Measurements from ENCODE around the gene DCD.
A peak's percentile ranks its signal among the peaks of the same experiment; 100 is the strongest.

DCD gene

DNA sequence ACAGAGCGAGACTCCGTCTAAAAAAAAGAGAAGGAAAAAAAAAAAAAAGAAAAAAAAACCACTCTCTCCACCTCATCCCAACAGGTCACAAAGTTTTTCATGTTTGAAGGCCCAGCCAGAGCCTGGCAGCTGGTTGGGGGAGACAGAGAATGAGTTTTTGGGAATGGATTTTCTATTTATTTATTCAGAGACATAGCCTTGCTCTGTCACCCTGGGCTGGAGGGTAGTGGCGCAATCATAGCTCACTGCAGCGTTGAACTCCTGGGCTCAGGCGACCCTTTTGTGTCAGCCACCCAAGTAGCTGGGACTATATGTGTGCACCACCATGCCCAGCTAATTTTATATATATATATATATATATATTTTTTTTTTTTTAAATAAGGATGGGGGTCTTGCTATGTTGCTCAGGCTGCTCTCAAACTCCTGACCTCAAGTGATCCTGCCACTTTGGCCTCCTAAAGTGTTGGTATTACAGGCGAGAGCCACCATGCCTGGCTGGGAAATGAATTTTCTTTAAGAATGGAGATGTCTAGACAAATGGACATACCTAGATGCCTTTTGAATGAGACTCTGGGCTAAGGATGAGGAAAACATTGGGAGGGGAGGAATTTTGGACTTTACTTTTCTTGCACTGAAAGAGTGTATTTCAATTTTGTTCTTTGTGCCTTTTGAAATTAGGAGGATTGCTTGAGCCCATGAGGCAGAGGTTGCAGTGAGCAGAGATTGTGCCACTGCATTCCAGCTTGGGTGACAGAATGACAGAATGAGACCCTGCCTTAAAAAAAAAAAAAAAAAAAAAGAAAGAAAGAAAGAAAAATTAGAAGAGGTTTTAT, 42.8 kb downstream of the DCD start:
- no peak for DNase-seq

DNA sequence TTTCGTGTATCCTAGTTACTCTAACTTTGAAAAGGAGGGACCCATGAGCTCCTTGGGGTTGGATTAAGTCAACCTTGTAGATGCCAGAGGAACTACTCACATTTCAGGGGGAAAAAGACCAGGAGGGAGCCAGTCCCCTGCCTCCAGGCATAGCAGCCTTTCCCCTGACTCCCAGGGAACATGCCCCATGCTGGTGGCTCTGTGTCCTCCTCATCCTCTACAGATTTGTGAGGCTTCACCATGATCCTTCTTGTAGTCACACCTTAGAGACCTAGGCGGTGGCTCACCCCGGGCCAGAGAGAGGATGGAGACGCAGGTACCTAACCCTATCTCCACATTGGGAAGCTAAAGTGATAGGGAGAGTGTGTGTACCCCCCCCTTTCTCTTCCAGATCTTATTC, 43.7 kb downstream of the DCD start:
- DNase-seq = no peak

DNA sequence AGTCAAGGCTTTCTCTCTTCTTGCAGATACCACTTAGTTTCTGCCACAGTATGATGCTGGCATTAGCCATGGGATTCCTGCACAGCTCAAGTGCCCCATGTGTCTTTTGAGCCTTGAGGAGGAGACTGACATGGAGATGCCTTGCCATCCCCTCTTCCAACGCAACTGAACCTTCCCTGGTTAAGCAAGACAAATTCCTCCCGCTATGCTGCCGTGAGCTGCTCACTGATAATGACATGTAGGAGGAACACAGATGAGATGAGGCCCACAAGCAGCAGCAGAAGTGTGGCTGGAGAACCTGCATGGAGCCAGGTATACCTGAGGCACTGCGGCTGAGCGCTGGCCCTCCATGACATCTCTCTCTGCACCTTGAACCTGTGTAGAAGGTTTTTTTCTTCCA, 44.3 kb downstream of the DCD start:
- no peak for DNase-seq

DNA sequence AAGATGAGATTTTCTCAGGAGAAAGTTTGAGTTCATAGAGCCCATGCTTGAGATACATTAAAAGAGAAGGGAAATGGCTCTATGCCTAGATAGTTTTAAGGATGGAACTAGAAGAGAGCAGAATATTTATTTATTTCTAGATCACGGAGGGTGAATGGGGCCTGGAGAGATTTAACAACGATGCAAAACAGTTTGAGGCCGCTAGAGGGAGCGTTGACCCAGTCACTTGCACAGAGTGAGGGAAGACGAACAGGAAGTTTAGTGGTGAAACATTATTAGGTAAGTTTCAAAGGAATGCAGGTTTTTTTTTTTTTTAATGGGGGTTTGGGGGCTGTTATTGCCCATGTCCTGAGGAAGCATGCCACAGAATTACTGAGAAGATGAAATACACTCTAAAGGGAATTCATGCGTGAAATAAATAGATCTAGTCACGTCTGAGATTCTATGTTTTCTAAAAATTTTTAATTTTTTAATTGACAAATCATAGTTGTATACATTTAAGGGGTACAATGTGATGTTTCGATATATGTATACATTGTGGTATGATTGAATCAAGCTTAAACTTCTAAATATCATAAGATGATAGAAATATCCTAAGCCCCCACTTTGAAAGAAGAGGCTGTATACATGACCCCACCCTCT, 44.9 kb downstream of the DCD start:
- DNase-seq = peak; percentile 39

DNA sequence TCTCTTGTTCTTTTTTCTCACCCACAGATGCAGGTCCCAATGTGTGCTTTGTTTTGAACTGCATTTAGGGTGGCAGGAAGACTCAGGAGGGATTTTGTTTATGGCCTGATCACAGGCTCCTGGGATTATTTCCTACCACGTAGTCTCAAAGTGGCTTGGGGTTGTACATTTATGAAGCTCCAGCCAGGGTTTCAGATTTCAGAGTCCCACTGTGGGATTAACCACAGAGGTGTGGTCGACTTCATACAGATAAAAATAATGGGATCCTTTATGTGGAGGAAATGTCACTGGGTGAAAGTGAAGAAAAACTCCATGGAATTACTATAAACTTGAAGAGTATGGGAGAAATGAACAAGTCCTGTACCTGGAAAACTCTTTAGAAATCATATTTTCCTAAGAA, 45.5 kb downstream of the DCD start:
- no peak for DNase-seq

DNA sequence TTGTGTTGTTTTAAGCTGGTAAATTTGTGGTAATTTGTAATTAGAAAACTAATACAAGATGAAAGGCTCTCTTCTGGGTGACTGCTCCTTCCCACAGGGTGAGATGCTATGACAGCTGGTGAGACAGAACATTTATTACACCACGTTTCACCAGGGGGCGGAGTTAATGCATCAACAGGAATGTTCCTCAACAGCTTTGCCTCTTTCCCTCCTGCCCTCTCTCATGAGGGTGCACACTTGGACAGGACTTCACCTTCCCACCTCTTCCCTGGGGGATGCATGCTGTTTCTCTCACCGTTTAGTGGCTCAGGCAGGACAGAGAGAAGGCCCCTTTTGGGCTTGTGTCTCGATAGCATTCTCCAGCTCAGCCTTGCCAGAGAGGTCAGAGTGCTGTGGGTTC, 46.3 kb downstream of the DCD start:
- no peak for DNase-seq

DNA sequence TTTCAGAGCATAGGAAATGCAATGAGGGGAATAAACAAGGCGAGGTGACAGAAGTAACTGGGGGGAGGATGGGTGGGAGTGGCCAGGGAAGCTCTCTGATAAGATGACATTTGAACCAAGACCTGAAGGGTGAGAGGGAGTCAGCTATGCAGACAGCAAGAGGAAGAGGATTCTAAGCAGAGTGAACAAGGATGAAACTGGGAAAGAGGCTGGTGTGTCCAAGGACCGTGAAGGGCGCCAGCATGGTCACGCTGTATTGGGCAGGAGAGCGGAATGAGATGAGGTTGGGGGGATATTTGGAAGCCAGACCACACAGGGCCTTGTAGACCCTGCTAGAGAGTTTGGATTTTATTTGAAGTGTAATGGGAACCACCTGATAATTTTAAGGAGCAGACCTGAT, 49.2 kb downstream of the DCD start:
- no peak for DNase-seq

DNA sequence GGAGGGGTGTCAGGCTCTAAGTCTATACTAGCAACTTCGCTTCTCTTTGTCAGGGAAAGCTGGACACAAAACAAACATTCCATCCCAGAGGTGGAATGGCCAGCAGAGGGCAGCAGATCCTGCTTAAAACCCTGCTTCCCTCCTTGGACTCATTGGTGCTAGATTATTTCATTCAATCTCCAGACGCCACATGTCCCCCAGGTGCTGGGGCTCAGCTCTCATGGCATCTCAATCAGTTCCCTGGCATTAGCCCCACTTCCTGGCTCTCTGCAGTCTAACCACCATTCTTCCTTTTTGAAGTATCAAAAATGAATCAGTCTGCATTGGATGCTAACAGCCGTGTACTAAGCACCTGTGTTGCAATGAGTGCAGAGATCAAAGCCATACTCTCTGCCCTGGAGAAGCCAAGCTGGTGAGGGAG, 51.6 kb downstream of the DCD start:
- DNase-seq = peak; percentile 3

DNA sequence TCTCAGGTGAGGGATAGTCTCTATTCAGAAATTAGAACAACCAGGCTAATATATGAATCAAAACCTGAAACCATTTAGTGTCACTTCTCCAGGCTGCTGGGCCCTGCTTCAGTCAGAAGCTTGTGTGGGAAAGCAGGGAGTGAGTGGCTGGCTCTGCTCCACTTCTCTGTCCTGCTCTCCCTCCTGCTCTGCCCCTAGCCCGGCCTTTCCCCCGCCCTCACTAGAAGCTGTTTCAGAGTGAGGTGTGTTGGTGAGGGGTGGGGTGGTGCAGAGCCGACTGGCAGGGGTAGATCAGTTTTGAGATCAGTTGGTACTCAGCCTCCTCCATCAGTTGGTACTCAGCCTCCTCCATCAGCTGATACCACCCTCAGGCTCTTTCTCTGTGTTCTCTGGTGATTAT, 52.7 kb downstream of the DCD start:
- DNase-seq = no peak

All from NCI-H1694 treated with DMSO at 0.1 percent for 48 hours (cell line).